Mammary epithelial cell (primary cell): Measurements from ENCODE around the gene KBTBD4.

Source experiments
- EZH2 ChIP-seq: IDR thresholded peaks from 2 replicates; pipeline ENCODE4 v1.6.1; 2012; ENCODE audit warnings: low read length, inconsistent platforms, borderline replicate concordance
- TF ChIP-seq, protein P1 (sequence below), 2 donors: IDR thresholded peaks in 1 of 2; conservative IDR thresholded peaks in 1 of 2; 2 replicates each; pipeline ENCODE4 v1.5.1; 2011 to 2012; ENCODE audit warnings: inconsistent platforms in 2 of 2, low read length in 2 of 2, mild to moderate bottlenecking in 2 of 2, control low read depth in 1 of 2, low read depth in 1 of 2; ENCODE audit not compliant: insufficient read depth in 1 of 2; ENCODE audit errors: extremely low read depth in 1 of 2

DNA sequence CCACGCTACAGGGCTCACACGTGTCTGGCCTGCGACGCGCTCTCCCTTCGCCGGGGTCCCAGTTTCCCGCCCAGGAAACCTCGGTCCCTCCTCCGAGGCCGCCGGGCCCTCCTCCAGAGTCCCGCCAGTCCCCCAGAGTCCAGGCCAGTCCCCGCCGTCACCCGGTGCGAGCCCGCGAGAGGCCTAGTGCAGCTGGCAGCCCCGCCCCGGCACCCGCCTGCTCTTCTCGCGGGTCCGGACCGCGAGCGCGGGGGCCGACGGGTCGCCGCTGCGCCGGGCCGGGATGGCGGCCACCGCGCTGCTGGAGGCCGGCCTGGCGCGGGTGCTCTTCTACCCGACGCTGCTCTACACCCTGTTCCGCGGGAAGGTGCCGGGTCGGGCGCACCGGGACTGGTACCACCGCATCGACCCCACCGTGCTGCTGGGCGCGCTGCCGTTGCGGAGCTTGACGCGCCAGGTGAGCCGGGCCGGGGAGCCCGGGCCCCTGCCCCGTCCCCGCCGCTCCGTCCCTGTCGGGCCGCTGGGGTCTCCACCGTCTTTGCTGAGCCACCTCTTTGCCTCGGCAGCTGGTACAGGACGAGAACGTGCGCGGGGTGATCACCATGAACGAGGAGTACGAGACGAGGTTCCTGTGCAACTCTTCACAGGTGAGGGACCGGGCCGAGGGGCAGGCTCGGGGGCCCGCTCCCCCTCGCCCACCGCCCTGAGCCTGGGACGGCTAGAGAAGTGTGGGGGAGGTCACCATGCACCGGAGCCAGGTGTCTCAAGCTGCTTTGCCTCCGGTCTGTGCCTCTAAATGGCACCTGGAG, 13.2 kb downstream of the KBTBD4 start, which contains the start of gene PTPMT1:
- TF ChIP-seq, protein P1, sequence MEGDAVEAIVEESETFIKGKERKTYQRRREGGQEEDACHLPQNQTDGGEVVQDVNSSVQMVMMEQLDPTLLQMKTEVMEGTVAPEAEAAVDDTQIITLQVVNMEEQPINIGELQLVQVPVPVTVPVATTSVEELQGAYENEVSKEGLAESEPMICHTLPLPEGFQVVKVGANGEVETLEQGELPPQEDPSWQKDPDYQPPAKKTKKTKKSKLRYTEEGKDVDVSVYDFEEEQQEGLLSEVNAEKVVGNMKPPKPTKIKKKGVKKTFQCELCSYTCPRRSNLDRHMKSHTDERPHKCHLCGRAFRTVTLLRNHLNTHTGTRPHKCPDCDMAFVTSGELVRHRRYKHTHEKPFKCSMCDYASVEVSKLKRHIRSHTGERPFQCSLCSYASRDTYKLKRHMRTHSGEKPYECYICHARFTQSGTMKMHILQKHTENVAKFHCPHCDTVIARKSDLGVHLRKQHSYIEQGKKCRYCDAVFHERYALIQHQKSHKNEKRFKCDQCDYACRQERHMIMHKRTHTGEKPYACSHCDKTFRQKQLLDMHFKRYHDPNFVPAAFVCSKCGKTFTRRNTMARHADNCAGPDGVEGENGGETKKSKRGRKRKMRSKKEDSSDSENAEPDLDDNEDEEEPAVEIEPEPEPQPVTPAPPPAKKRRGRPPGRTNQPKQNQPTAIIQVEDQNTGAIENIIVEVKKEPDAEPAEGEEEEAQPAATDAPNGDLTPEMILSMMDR (conservative IDR thresholded peaks at IDR 0.05 in 1 of 2, IDR thresholded peaks at IDR 0.05 in 1 of 2; ENCODE audit: extremely low read depth in 1 of 2, insufficient read depth in 1 of 2, low read depth in 1 of 2, low read length in 2 of 2) = no peak
- no peak for TF ChIP-seq EZH2
